K562 (cell line): ENCODE results near the gene F12. TPM values are rescaled to one million over a fixed set of nuclear protein-coding genes. Genes with fewer than 3 reads are reported as not detected.

Source experiments
- CCAR2 ChIP-seq: fragments of 200-400 bp; formaldehyde crosslinking; IDR thresholded peaks from 2 replicates; pipeline ENCODE4 v1.6.1; 2017; ENCODE audit warnings: mild to moderate bottlenecking, low read depth, low read length
- E2F3 ChIP-seq: fragments of 250-450 bp; sonication (Bioruptor Pico); IDR thresholded peaks from 2 replicates; pipeline ENCODE4 v1.4.0; 2020; ENCODE audit warnings: mild to moderate bottlenecking
- EP400 ChIP-seq: fragments of 450-650 bp; IDR thresholded peaks from 2 replicates; pipeline ENCODE4 v1.6.1; 2017; ENCODE audit warnings: antibody characterized with exemption, mild to moderate bottlenecking, moderate library complexity
- ESRRA ChIP-seq: fragments of 450-650 bp; IDR thresholded peaks from 2 replicates; pipeline ENCODE4 v1.6.1; 2014; ENCODE audit warnings: low read depth, mild to moderate bottlenecking, moderate library complexity, borderline replicate concordance
- EWSR1 ChIP-seq: fragments of 450-650 bp; IDR thresholded peaks from 2 replicates; pipeline ENCODE4 v1.6.1; 2018; ENCODE audit warnings: borderline replicate concordance, mild to moderate bottlenecking, low read depth, moderate library complexity; ENCODE audit not compliant: partially characterized antibody
- HDAC2 ChIP-seq: fragments of 450-650 bp; IDR thresholded peaks from 2 replicates; pipeline ENCODE4 v1.6.1; 2016; ENCODE audit warnings: mild to moderate bottlenecking
- HNRNPL ChIP-seq: fragments of 200-400 bp; formaldehyde crosslinking; IDR thresholded peaks from 2 replicates; pipeline ENCODE4 v1.6.1; 2017; ENCODE audit warnings: low read depth, mild to moderate bottlenecking, low read length
- HNRNPUL1 ChIP-seq: fragments of 200-400 bp; formaldehyde crosslinking; IDR thresholded peaks from 2 replicates; pipeline ENCODE4 v1.6.1; 2017; ENCODE audit warnings: low read length
- KLF10 ChIP-seq: fragments of 250-450 bp; sonication (Bioruptor Pico); IDR thresholded peaks from 2 replicates; pipeline ENCODE4 v1.6.1; 2021; ENCODE audit warnings: matching md5 sums
- MAX ChIP-seq: sonication (generic); formaldehyde crosslinking; IDR thresholded peaks from 2 replicates; pipeline ENCODE4 v1.9.0; 2022; ENCODE audit warnings: mild to moderate bottlenecking, missing genetic modification reagents
- PATZ1 ChIP-seq: fragments of 250-450 bp; sonication (Bioruptor Pico); IDR thresholded peaks from 2 replicates; pipeline ENCODE4 v1.5.0; 2020; ENCODE audit warnings: mild to moderate bottlenecking, borderline replicate concordance
- PTTG1 ChIP-seq: fragments of 450-650 bp; IDR thresholded peaks from 2 replicates; pipeline ENCODE4 v1.6.1; 2016; ENCODE audit warnings: low read depth, mild to moderate bottlenecking, missing genetic modification characterization, missing compliant biosample characterization
- RBFOX2 ChIP-seq: fragments of 200-400 bp; formaldehyde crosslinking; IDR thresholded peaks from 2 replicates; pipeline ENCODE4 v1.6.1; 2017; ENCODE audit warnings: low read depth, mild to moderate bottlenecking, low read length, moderate library complexity
- RBM17 ChIP-seq: fragments of 200-400 bp; formaldehyde crosslinking; IDR thresholded peaks from 2 replicates; pipeline ENCODE4 v1.6.1; 2017; ENCODE audit warnings: low read depth, mild to moderate bottlenecking, low read length, borderline replicate concordance
- SP2 ChIP-seq: IDR thresholded peaks from 2 replicates; pipeline ENCODE4 v1.6.1; 2011; ENCODE audit warnings: mild to moderate bottlenecking, low read depth, low read length, moderate library complexity; ENCODE audit not compliant: poor library complexity, severe bottlenecking; ENCODE audit errors: extremely low read depth
- TEAD2 ChIP-seq: fragments of 450-650 bp; IDR thresholded peaks from 2 replicates; pipeline ENCODE4 v1.6.1; 2016; ENCODE audit warnings: missing genetic modification characterization, control low read depth, missing compliant biosample characterization
- TOE1 ChIP-seq, 2 experiments: fragments of 450-650 bp in 1 of 2; sonication (generic) in 1 of 2; formaldehyde crosslinking in 1 of 2; IDR thresholded peaks; 2 replicates each; pipeline versions ENCODE4 v1.7.1 to v1.8.0; 2016 to 2022; ENCODE audit warnings: borderline replicate concordance in 2 of 2, mild to moderate bottlenecking in 2 of 2, antibody characterized with exemption in 1 of 2, inconsistent platforms in 1 of 2, low read depth in 1 of 2, missing genetic modification reagents in 1 of 2, moderate library complexity in 1 of 2
- ZBTB17 ChIP-seq: fragments of 450-650 bp; formaldehyde crosslinking; IDR thresholded peaks from 2 replicates; pipeline ENCODE4 v1.4.0; 2020; ENCODE audit warnings: mild to moderate bottlenecking
- ZBTB8A ChIP-seq: fragments of 450-650 bp; IDR thresholded peaks from 2 replicates; pipeline ENCODE4 v1.6.1; 2018; ENCODE audit warnings: mild to moderate bottlenecking, moderate library complexity; ENCODE audit not compliant: partially characterized antibody
- ZFP36 ChIP-seq: fragments of 150-350 bp; IDR thresholded peaks from 2 replicates; pipeline ENCODE4 v1.6.1; 2018; ENCODE audit warnings: low read length, low read depth; ENCODE audit not compliant: partially characterized antibody
- ZKSCAN1 ChIP-seq: fragments of 150-350 bp; IDR thresholded peaks from 2 replicates; pipeline ENCODE4 v1.6.1; 2016; ENCODE audit warnings: low read depth, low read length
- ZNF778 ChIP-seq: fragments of 450-650 bp; formaldehyde crosslinking; IDR thresholded peaks from 2 replicates; pipeline ENCODE4 v1.4.0; 2020; ENCODE audit warnings: mild to moderate bottlenecking, moderate library complexity
- polyA plus RNA-seq, 8 experiments: library from polyadenylated mRNA; depleted of rRNA in 4 of 8; stranded (reverse) in 5 of 8; unstranded in 3 of 8; fragments of >200 nt; fragmentation: Nextera tagmentation in 2 of 8; fragmentation: Illumina TruSeq in 1 of 8; extraction: Ambion mirVana in 2 of 8; extraction: Trizol in 1 of 8; gene quantifications; 2 replicates each; pipeline versions ENCODE4 v1.2.1 to v1.2.3, GENCODE V29; 2011 to 2014; ENCODE audit warnings: inconsistent platforms in 1 of 8, missing spikeins in 1 of 8
- total RNA-seq, 7 experiments: library from RNA; depleted of rRNA in 6 of 7; stranded (reverse); fragments of >200 nt in 6 of 7; fragmentation: Illumina TruSeq in 2 of 7; extraction: Trizol in 2 of 7; gene quantifications; 2 replicates each; pipeline versions ENCODE4 v1.2.1 to v1.2.3, GENCODE V29; 2011 to 2021; ENCODE audit warnings: low replicate concordance in 1 of 7
- TF ChIP-seq, protein P1 (sequence below): fragments of 250-450 bp; sonication (Bioruptor Pico); IDR thresholded peaks from 2 replicates; pipeline ENCODE4 v1.5.0; 2021
- TF ChIP-seq, protein P2 (sequence below): fragments of 450-650 bp; IDR thresholded peaks from 2 replicates; pipeline ENCODE4 v1.6.1; 2016; ENCODE audit warnings: missing biosample characterization, missing genetic modification characterization

The F12 gene
- total and polyA plus RNA-seq, 9 of the 15 experiments (the other 6 are each of a cell fraction or from before 2014, with no cell fraction given) = 0.59 to 18.3 (median 3.6) TPM

DNA sequence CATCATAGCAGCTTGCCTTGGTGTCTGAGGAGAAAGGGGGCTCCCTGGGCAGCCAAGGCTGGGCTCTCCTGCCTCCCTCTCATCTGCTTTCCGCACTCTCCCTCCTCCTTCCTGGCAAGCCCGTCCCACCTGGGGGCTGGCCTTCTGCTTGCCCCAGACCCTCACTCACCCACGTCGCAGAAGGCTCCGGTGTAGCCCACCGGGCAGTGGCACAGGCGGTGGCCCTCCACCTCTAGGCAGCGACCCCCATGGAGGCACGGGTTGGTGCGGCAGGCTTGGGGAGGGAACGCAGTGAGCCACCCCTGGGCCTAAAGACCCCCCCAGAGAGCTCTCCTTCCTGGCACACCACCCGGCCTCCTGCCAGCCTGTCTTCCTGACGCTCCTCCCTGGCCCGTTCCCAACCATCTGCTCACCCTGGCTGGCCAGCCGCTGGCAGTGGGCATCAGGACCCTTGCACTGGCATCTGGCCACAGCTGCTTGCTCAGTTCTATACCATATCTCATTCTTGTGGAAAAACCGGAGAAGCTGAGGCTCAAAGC lies 4.7 kb downstream of the F12 start (continued):
- TF ChIP-seq EWSR1 (no peak), KLF10 (no peak), RBFOX2 (peak; percentile 51), ZBTB8A (no peak), TOE1 (IDR thresholded peaks at IDR 0.05; ENCODE audit: borderline replicate concordance) (no peak), TOE1 (CRISPR knock-in tag; IDR thresholded peaks at IDR 0.05; ENCODE audit: borderline replicate concordance, low read depth) (peak; percentile 93), CCAR2 (no peak), SP2 (no peak), PATZ1 (CRISPR knock-in tag) (no peak), ESRRA (no peak), ZKSCAN1 (no peak), EP400 (peak; percentile 34), ZNF778 (CRISPR knock-in tag) (no peak), HNRNPL (peak; percentile 44; the same call in 1 of the 2 replicates), ZFP36 (no peak), RBM17 (no peak), E2F3 (CRISPR knock-in tag) (no peak), PTTG1 (tag) (no peak), MAX (CRISPR knock-in tag) (peak; percentile 40; the same call in 1 of the 2 replicates), TEAD2 (tag) (no peak), ZBTB17 (CRISPR knock-in tag) (no peak; the same call in 1 of the 2 replicates), HDAC2 (no peak), HNRNPUL1 (no peak)
- TF ChIP-seq, protein P1, sequence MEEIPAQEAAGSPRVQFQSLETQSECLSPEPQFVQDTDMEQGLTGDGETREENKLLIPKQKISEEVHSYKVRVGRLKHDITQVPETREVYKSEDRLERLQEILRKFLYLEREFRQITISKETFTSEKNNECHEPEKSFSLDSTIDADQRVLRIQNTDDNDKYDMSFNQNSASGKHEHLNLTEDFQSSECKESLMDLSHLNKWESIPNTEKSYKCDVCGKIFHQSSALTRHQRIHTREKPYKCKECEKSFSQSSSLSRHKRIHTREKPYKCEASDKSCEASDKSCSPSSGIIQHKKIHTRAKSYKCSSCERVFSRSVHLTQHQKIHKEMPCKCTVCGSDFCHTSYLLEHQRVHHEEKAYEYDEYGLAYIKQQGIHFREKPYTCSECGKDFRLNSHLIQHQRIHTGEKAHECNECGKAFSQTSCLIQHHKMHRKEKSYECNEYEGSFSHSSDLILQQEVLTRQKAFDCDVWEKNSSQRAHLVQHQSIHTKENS = no peak
- TF ChIP-seq, protein P2, sequence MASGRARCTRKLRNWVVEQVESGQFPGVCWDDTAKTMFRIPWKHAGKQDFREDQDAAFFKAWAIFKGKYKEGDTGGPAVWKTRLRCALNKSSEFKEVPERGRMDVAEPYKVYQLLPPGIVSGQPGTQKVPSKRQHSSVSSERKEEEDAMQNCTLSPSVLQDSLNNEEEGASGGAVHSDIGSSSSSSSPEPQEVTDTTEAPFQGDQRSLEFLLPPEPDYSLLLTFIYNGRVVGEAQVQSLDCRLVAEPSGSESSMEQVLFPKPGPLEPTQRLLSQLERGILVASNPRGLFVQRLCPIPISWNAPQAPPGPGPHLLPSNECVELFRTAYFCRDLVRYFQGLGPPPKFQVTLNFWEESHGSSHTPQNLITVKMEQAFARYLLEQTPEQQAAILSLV (tag) = no peak
